Endodermal cell (in vitro differentiated cells): Measurements from ENCODE around the gene BAIAP2. TPM values are rescaled to one million over a fixed set of nuclear protein-coding genes. Genes with fewer than 3 reads are reported as not detected.

Source experiments
- DNase-seq: peaks from one replicate; pipeline ENCODE4 v3.0.0-alpha.2; 2017
- H3K27ac ChIP-seq: 2 replicates; pipeline ENCODE4 v1.5.1; 2013; ENCODE audit warnings: mild to moderate bottlenecking, low read depth, low read length, moderate library complexity
- H3K27me3 ChIP-seq: 2 replicates; pipeline ENCODE4 v1.6.1; 2013; ENCODE audit warnings: mild to moderate bottlenecking, low read length, moderate library complexity; ENCODE audit not compliant: insufficient read depth, control insufficient read depth, poor library complexity, severe bottlenecking
- H3K36me3 ChIP-seq: 2 replicates; pipeline ENCODE4 v1.7.0; 2013; ENCODE audit warnings: mild to moderate bottlenecking, low read length, moderate library complexity; ENCODE audit not compliant: control insufficient read depth, insufficient read depth
- H3K4me1 ChIP-seq: one replicate; pipeline ENCODE4 v1.7.0; 2013; ENCODE audit warnings: low read length; ENCODE audit not compliant: control insufficient read depth, insufficient read depth
- H3K4me3 ChIP-seq: 2 replicates; pipeline ENCODE4 v1.5.1; 2013; ENCODE audit warnings: mild to moderate bottlenecking, low read length, moderate library complexity
- H3K9ac ChIP-seq: 2 replicates; pipeline ENCODE4 v1.6.1; 2013; ENCODE audit warnings: mild to moderate bottlenecking, low read length, moderate library complexity; ENCODE audit not compliant: poor library complexity, severe bottlenecking; ENCODE audit errors: extremely low read depth
- H3K9me3 ChIP-seq: 2 replicates; pipeline ENCODE4 v1.6.1; 2013; ENCODE audit warnings: mild to moderate bottlenecking, low read length, moderate library complexity; ENCODE audit not compliant: control insufficient read depth
- H3K27ac Mint-ChIP-seq: 2 replicates; pipeline ENCODE4 v1.8.0; 2020; ENCODE audit warnings: mixed read lengths
- H3K27me3 Mint-ChIP-seq: 2 replicates; pipeline ENCODE4 v1.8.0; 2021; ENCODE audit warnings: mild to moderate bottlenecking, mixed read lengths; ENCODE audit not compliant: insufficient read depth
- H3K36me3 Mint-ChIP-seq: 2 replicates; pipeline ENCODE4 v1.8.0; 2020; ENCODE audit warnings: low read depth, mixed read lengths
- H3K4me1 Mint-ChIP-seq: 2 replicates; pipeline ENCODE4 v1.8.0; 2020; ENCODE audit warnings: mixed read lengths
- H3K4me3 Mint-ChIP-seq: 2 replicates; pipeline ENCODE4 v1.8.0; 2020; ENCODE audit warnings: mild to moderate bottlenecking, moderate library complexity, mixed read lengths
- H3K9me3 Mint-ChIP-seq: 2 replicates; pipeline ENCODE4 v1.8.0; 2020; ENCODE audit warnings: mild to moderate bottlenecking, mixed read lengths
- WGBS, 2 experiments: methylation state at CpG; one replicate each; pipeline versions ENCODE4 v1.1.5 to v1.1.7; 2013; ENCODE audit warnings: missing lambda C conversion rate in 2 of 2, mixed read lengths in 1 of 2; ENCODE audit not compliant: insufficient coverage in 1 of 2, insufficient read length in 1 of 2; 5-methylcytosine and 5-hydroxymethylcytosine counted together
- total RNA-seq, 2 donors: library from RNA; stranded (reverse); fragmentation: NEBNext Ultra II Directional in 1 of 2; extraction: Animal tissue kit (Norgen Biotek cat#: 25700) in 1 of 2; gene quantifications; 2 replicates in 1 of 2; 3 replicates in 1 of 2; pipeline ENCODE4 v1.2.1, GENCODE V29; 2021
- TF ChIP-seq, protein P1 (sequence below): fragments of 200-600 bp; sonication (generic); conservative IDR thresholded peaks from 2 replicates; pipeline ENCODE4 v1.5.0; 2021; ENCODE audit warnings: antibody characterized with exemption, mild to moderate bottlenecking

BAIAP2 gene
- total RNA-seq, 2 donors from 2014 or later, result 24.9 to 32.7 TPM

DNA sequence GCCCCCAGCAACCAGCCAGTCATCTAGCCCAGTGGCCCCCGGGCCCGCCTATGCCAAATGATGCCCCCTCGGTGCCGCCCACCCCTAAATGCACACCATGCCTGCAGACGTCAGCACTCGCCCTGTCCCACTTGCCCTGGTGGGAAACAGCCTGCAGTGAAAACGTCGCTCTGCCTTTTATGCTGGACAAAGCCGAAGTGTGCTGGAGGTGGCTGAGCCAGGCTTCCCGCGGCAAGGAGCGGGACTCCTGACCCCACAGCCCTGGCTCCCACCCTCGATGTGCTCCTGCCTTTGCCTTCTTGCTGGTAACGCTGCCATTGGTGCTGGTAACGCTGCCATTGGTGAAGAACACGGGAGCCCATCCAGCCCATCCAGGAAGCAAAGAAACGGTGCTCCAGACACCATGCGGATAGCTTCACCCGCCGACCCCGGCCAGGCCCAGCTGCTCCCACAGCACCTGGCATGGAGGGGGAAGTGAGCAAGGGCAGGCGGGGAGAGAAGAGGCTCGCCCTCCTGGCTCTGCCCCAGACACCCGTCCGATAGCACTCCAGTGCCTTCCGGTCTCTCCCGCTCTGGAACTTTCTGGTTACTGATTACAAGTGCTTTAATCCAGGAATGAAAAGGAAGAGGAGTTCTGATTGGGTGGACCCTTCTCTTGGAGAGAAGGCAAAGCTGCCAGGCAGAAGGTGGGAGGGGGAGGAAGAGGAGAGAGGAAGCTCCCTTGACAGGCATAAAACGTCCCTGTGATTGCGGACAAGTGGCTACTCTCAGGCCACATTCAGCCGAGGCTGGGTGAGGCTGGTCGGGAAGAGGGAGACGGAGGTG, 4.0 kb upstream of the BAIAP2 start:
- H3K4me1 Mint-ChIP-seq, result peaks cover 11% of the 10 kb centered on the region
- peaks cover 7% of the 10 kb centered on the region for H3K27me3 Mint-ChIP-seq
- TF ChIP-seq, protein P1, sequence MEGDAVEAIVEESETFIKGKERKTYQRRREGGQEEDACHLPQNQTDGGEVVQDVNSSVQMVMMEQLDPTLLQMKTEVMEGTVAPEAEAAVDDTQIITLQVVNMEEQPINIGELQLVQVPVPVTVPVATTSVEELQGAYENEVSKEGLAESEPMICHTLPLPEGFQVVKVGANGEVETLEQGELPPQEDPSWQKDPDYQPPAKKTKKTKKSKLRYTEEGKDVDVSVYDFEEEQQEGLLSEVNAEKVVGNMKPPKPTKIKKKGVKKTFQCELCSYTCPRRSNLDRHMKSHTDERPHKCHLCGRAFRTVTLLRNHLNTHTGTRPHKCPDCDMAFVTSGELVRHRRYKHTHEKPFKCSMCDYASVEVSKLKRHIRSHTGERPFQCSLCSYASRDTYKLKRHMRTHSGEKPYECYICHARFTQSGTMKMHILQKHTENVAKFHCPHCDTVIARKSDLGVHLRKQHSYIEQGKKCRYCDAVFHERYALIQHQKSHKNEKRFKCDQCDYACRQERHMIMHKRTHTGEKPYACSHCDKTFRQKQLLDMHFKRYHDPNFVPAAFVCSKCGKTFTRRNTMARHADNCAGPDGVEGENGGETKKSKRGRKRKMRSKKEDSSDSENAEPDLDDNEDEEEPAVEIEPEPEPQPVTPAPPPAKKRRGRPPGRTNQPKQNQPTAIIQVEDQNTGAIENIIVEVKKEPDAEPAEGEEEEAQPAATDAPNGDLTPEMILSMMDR, result no peak
- no peaks in the 10 kb centered on the region for H3K27me3 ChIP-seq
- H3K9me3 ChIP-seq, result no peaks in the 10 kb centered on the region
- 89 to 90% methylated on average over 24 to 32 of the region's 32 CpGs for WGBS, 2 experiments
- no peak overlapping the region for H3K27ac ChIP-seq
- no peak overlapping the region for H3K4me3 ChIP-seq
- no peak overlapping the region for H3K4me3 Mint-ChIP-seq
- no peak overlapping the region for H3K9ac ChIP-seq
- DNase-seq, result no peak
- no peaks in the 10 kb centered on the region for H3K36me3 ChIP-seq
- H3K9me3 Mint-ChIP-seq, result no peaks in the 10 kb centered on the region
- no peaks in the 10 kb centered on the region for H3K4me1 ChIP-seq
- H3K27ac Mint-ChIP-seq, result no peak overlapping the region
- peaks cover 5% of the 10 kb centered on the region for H3K36me3 Mint-ChIP-seq

DNA sequence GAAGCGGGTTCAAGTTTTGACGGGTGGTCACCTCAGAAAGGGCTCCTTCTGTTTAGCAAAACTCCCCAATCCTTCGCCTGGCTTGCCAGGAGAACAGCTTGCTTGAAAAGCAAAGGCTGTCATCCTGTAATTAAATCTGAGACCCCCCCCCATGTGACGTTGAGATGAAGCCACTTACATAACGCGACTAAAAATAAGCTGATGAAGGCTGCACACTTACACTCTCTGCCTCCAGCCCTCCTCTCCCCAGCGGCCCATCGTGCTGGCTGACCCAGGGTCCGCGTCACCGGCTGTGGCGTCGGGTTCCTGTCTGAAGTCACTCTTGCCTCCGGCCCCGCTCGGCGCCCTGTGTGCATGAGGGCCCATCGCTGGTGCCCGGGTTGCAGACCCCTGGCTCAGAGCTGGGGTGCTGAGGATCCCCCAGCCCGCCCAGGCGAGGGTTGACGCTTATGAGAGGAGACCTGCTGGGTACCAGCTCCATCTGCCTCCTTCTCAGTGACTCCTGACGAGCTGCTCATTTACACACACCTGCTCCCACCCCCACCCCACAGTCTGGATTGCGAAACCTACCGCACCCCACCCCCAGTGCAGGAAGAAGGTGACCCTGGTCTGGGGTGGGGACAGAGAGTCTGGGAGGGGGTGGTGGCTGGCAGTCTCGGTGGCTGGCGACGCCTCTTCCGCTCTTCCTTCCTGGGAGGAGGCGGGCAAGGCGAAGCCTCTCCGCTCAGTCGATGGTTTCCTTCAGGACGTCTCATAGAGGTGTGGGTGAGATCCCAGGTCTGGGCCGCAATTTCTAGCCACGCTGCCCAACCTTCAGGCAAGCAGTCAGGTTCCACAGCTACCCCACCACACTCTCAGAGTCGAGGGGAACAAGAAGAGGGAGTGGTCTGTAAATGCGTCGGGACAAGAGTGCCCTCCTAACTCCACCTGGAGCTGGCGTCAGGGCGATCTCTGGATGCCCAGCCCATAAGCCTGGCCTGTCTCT, 3.1 kb upstream of the BAIAP2 start:
- Histone ChIP-seq H3K36me3 (no peaks in the 10 kb centered on the region), H3K4me1 (no peaks in the 10 kb centered on the region), H3K27me3 (no peaks in the 10 kb centered on the region), H3K27ac (no peak overlapping the region), H3K4me3 (no peak overlapping the region), H3K9me3 (no peaks in the 10 kb centered on the region), H3K9ac (no peak overlapping the region)
- peaks cover 18% of the 10 kb centered on the region for H3K4me1 Mint-ChIP-seq
- WGBS, 2 experiments, result 88 to 93% methylated on average over 27 to 39 of the region's 41 CpGs
- TF ChIP-seq, protein P1, result no peak
- H3K9me3 Mint-ChIP-seq, result no peaks in the 10 kb centered on the region
- no peak for DNase-seq
- H3K27ac Mint-ChIP-seq, result no peak overlapping the region
- H3K36me3 Mint-ChIP-seq, result peaks cover 5% of the 10 kb centered on the region
- no peak overlapping the region for H3K4me3 Mint-ChIP-seq
- peaks cover 11% of the 10 kb centered on the region for H3K27me3 Mint-ChIP-seq

DNA sequence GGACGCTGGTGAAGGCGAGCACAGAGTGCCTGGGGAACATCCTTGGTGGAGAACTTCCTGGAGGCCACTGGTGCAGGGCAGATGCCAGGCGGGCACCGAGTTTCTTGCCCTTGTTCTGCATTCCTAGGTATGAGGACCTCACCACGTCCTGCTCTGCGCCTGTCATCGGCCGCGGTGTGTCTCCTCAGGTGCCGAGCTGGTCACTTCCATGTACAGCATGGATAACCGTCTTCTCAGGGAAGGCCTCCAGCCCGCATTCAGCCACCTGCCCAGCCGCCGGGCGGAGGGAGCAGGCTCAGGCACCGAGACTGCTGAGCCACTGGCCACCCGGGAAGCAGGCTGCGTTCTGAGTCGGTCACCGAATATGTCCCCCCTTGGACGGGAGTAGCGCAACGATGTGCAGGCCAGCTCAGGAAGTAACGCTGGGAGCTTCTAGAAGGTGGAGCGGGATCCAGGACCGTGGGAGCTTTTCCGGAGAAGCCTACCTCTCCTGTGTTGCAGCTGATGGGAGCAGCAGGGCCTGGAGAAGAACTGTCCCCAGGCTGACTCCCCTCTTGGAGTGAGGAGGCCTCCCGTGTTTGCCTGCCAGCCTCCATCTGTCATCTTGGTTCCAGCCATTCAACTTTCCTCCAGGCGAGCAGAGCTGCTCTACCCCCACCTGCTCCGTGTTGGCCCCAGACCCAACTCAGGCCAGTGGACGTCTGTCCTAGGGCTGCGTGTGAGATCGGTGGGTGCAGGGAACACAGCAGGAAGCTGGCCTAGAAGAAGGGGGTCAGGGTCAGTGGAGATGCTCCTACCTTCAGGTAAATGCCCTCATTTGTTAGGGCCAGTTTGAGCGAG, 2.1 kb upstream of the BAIAP2 start:
- WGBS, 2 experiments, result 92 to 95% methylated on average over 25 to 34 of the region's 34 CpGs
- no peaks in the 10 kb centered on the region for H3K36me3 ChIP-seq
- H3K9me3 ChIP-seq, result no peaks in the 10 kb centered on the region
- Mint-ChIP-seq H3K27me3 (peaks cover 11% of the 10 kb centered on the region), H3K4me1 (peaks cover 21% of the 10 kb centered on the region), H3K4me3 (peak overlapping the region; percentile 86), H3K27ac (no peak overlapping the region), H3K9me3 (no peaks in the 10 kb centered on the region), H3K36me3 (peaks cover 8% of the 10 kb centered on the region)
- no peaks in the 10 kb centered on the region for H3K27me3 ChIP-seq
- H3K9ac ChIP-seq, result no peak overlapping the region
- H3K4me3 ChIP-seq, result peak overlapping the region; percentile 87
- H3K4me1 ChIP-seq, result no peaks in the 10 kb centered on the region
- TF ChIP-seq, protein P1, result no peak
- H3K27ac ChIP-seq, result no peak overlapping the region
- DNase-seq, result no peak
